ENCODE measurements around the gene EFNA1.
A peak's percentile ranks its signal among the peaks of the same experiment; 100 is the strongest.

The EFNA1 gene

GRCh38 chr1:155176544-155177071 lies 48.9 kb downstream of the EFNA1 start:
- peak; percentile 52 to 87 (median 76) for DNase-seq

GRCh38 chr1:155177192-155177917 lies 49.7 kb downstream of the EFNA1 start:
- DNase-seq = no peak

- DNase-seq = no peak
Measured at GRCh38 chr1:155177918-155178281, 50.2 kb downstream of the EFNA1 start.

- no peak for DNase-seq
Measured at GRCh38 chr1:155178441-155179111, 50.9 kb downstream of the EFNA1 start.

- DNase-seq = no peak
Measured at GRCh38 chr1:155179112-155180031, 51.7 kb downstream of the EFNA1 start.

GRCh38 chr1:155181371-155182051 lies 53.8 kb downstream of the EFNA1 start:
- DNase-seq = no peak

GRCh38 chr1:155182052-155182550 lies 54.4 kb downstream of the EFNA1 start:
- no peak for DNase-seq

- DNase-seq = no peak
Measured at GRCh38 chr1:155183775-155184221, 56.1 kb downstream of the EFNA1 start.

GRCh38 chr1:155184351-155184811 lies 56.7 kb downstream of the EFNA1 start:
- no peak for DNase-seq

All from stimulated activated naive CD4-positive, alpha-beta T cell (primary cell).